ENCODE measurements around the gene RASL10A. TPM values are rescaled to one million over a fixed set of nuclear protein-coding genes. Genes with fewer than 3 reads are reported as not detected.
"Not testable (repeated sequence)": the region's sequence is repeated elsewhere in the genome, so short reads cannot be mapped to it uniquely, and the experiment has no call there.

RASL10A gene
- total RNA-seq = 0.45 and 0.64 TPM in 2 replicates

DNA sequence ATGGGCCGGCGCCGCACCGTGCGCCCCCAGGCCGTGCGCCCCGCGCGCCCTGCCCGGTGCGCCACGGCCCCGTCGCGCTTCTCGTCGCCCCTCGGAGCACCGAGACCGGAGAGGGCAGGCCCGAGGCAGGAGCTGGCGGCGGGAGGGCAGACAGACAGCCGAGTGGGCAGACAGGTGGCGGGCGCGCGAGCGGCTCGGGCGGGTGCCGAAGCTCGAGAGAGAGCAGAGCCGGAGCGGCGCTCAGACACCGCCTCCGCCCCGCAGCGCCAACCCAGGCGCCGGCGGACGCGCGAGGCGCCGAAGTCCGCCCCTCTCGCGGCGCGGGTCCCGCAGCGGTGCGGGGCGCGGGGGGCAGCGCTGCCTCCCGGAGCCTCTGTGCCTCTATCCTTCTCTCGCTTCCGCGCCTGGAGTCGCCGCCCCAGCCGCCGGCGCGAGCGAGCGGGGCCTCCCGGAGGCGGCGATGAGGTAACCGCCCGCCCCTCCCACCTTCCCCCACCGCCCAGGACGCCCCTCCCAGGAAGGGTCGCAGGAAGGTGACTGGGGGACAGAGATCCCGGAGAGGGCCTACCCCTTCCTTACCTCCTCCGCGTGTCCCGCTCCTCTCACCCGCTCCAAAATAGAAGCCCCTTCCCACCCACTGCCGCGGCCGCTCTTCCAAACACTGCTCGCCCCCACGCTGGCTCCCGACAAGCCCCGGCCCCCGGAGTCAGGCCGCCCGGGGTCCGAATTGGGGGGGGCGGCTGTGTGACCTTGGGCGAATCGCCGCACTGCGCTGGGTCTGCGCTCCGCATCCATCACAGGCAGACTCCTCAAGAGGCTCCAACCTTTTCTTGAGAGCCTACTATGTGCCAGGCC lies at the start of gene RASL10A:
Gene RASL10A (minus strand): TSS at position 412 of the 855 bp plus-strand sequence. CDS start 451 bp downstream, outside the sequence.
- intact Hi-C loops (cut with micrococcal nuclease) = no loop called here

DNA sequence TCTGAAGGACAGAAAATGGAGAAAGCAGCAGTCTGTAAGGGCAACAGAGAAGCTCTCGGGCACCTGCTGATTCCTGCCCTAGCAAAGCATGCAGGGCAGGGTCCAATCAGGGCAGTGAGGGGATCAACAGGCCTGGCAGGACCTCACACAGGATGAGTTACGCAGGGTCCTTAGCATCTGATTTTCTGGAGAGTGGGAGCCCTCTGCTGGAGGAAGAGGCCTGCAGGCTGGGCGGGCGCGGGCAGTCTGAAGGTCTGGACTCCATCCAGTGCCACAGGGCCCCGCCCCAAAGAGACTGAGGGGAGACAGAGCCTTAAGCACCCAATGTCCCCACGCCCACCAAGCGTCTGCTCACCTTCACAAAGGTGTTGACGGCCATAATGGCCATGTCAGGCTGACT lies 44.0 kb upstream of the RASL10A start:
- intact Hi-C loops (cut with micrococcal nuclease) = no loop called here

DNA sequence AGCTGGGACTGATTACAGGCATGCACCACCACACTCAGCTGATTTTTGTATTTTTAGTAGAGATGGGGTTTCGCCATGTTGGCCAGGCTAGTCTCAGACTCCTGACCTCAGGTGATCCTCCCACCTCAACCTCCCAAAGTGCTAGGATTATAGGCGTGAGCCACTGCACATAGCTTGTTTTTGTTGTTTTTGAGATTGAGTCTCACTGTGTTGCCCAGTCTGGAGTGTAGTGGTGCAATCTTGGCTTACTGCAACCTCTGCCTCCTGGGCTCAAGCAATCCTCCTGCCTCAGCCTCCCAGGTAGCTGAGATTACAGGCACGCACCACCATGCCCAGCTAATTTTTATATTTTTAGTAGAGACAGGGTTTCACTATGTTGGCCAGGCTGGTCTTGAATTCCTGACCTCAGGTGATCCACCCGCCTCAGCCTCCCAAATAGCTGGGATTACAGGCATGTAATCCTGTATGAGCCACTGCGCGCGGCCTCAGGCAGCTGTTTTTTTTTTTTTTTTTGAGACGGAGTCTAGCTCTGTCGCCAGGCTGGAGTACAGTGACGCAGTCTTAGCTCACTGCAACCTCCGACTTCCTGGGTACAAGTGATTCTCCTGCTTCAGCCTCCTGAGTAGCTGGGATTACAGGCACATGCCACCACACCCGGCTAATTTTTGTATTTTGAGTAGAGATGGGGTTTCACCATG lies 41.8 kb upstream of the RASL10A start:
- intact Hi-C loops (cut with micrococcal nuclease) = not testable (repeated sequence)

DNA sequence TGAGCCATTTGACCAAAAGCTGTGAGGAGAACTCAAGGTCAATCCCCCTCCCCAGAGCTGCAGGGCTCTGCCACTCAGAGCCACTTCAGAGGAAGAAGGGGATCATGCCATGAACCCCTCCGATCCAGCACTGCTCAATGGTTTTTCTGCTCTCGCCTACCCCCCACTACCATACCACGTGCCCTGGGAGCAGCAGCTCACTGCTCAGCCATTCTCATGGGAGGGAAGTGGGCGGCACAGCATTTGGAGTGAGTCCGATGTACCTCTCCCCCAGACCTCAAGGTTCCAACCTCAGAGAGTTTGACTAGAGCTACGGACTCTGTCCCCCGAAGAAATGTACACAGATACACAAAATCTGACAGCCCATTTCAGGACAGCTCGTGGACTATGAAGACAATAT lies 38.4 kb upstream of the RASL10A start:
- intact Hi-C loops (cut with micrococcal nuclease) = no loop called here

GRCh38 chr22:29353286-29353685 lies 37.8 kb upstream of the RASL10A start:
- intact Hi-C loops (cut with micrococcal nuclease) = no loop called here

GRCh38 chr22:29352778-29353177 lies 37.3 kb upstream of the RASL10A start:
- intact Hi-C loops (cut with micrococcal nuclease) = no loop called here

- intact Hi-C loops (cut with micrococcal nuclease) = no loop called here
These were observed 36.4 kb upstream of the RASL10A start for GRCh38 chr22:29351891-29352290.

DNA sequence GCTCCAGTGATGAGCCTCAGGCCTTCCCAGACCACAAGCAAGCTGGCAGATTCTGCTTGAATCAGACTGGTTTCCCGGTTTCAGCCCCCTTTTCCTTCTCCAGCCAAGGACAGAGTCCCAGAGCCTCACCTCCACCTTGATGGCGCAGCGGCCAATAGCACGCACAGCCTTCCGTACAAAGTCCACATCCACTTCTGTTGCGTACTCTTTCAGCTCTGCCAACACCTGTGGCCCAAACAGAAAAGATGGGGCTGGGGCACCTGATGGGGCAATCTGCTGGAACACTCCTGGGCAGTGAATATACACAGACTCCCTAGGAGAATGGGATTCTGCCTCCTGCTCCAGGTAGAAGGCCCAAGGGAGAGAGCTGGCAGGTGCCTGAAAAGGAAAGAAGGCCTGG lies 35.5 kb upstream of the RASL10A start:
- intact Hi-C loops (cut with micrococcal nuclease) = no loop called here

DNA sequence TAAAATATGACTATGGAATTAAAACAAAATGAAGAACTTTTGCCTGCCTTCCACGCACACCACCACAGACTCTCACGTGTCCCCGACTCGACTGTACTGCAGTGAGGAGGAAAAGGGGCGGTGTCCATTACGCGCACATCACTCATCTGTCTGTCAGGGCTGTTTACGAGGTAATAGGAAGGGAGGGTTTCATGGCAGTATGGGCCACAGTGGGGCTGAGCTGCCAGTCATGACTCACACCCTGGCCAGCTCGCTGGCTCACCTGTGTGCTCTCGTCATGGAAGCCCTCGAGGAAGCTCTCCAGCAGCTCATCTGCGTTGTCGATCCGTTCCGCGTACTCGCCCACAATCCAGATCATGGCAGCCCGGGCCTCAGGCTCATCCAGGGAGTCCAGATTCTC lies 33.5 kb upstream of the RASL10A start:
- intact Hi-C loops (cut with micrococcal nuclease) = no loop called here

DNA sequence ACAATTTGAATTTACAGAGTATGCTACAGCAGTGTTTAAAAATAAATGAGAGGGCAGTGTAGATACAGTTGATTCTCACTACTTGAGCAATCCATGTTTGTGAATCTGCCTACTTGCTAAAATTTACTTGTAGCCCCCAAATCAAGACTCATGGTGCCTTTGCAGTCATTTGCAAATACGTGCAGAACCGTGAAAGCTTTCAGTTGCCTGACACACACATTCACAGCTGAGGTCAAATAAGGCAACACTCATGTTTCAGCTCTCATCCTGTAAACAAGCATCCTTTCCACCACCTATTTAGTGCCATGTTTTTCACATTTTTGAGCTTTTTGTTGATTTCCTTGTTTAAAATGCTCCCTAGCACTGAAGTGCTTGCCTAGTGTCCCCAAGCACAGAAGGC lies 32.5 kb upstream of the RASL10A start:
- intact Hi-C loops (cut with micrococcal nuclease) = no loop called here

DNA sequence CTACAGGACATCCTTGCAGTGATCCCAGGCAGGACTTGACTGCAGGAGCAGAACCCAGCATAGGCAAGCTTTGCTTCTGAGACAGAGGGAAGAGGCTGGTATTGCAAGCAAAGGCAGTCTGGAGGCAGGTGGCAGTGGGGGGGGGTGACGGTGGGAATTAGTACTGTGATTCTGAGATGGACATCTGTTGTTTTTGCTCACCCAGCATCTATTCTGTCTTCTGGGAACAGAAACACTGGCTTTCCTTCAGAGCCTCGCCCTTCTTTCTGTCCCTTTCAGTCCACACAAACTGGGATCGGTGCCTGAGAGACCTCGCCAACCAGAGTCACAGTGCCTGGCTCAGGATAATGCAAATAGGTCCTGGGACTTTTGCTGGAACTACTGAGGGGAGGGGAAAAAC lies 31.2 kb upstream of the RASL10A start:
- intact Hi-C loops (cut with micrococcal nuclease) = no loop called here

DNA sequence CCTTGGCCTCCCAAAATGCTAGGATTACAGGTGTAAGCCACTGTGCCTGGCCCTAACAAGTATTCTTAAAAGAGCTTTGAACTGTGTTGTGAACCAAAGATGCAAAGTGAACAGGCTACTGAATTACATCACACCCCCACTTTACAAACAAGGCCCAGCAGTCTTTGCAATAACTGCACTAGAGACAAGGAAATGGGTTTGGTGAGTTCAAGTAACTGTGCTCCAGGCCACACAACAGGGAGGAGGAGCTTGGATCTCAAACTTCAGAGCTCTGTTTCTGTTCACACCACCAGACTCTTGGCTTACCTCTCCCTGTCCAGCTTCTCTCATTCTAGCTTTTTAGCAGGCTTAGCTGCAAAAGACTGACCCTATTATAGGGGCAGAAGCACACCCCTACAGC lies 30.4 kb upstream of the RASL10A start:
- intact Hi-C loops (cut with micrococcal nuclease) = no loop called here

- intact Hi-C loops (cut with micrococcal nuclease) = not testable (repeated sequence)
These were observed 29.4 kb upstream of the RASL10A start for GRCh38 chr22:29344889-29345288.

DNA sequence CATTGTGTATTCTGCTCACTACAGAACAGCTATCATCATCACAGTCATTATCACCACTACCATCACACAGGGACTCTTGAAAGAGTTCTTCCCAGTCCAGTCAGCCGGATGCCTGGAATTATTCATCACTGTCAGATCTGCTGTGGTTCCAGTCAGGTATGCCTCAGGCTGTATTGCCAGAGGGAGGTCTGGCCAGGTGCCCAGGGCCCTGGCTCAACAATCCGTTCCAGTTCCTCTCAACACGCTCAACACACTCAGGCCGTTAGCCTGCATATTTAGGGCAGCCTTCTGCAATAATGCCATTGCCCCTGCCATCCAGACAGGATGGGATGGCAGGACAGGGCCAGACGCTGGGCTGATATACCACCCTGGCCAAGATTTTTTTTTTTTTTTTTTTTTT lies 28.6 kb upstream of the RASL10A start:
- intact Hi-C loops (cut with micrococcal nuclease) = no loop called here

DNA sequence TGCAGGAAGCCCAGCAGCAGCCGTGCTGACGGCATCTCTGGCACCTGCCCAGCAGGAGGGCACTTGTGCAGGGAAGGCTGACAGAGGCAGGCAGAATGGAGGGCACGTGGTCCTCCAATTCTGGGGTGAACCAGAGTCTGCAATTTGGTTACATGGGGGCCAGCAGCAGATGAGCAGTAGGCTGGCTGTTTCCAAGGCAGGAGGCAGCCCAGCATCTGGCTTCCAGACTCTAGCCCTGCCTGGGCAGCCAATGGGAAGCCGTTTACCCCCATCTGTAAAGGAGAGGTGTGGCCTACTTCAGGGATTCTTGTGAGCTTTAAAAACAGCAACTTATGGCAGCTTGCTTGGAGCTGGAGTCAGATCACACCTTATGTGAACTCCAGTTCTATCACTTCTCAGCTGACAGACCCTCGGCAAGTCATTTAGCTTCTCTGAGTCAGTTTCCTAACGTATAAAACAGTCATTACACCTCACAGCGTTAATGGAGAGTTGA lies 27.9 kb upstream of the RASL10A start:
- intact Hi-C loops (cut with micrococcal nuclease) = no loop called here

DNA sequence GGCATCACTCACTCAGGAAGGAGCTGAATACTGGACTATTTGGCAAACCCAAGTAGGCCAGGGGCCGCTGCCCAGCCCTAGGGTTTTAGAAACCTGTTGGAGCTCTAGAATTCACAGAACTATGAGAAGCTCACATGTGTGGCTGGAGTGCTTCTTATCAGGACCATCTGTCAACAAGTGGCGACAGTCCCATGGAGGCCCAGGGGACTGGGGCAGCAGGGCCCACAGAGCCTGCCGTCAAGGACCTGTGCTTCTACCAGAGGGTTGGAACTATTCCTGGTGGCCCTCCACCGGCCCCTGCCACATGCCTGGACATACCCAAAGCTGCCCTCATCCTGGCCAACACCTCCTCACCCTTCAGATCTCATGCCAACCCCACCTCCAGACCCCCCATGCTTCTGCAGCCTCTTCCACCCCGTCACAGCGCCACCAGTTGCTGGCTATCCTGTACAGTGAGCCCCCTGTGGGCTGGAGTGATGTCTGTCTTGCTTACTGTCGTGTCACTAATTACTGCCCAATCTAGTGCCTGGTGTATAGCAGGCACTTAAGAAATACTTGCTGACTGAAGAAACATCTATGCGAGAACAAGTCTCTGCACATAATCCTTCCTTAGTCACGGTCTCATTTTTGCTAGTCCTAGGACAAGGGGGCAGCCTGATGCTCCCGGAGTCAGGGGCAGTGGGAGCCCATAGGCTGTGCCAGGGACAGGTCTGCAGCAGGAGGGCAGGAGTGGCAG lies 27.2 kb upstream of the RASL10A start:
- intact Hi-C loops (cut with micrococcal nuclease) = no loop called here

DNA sequence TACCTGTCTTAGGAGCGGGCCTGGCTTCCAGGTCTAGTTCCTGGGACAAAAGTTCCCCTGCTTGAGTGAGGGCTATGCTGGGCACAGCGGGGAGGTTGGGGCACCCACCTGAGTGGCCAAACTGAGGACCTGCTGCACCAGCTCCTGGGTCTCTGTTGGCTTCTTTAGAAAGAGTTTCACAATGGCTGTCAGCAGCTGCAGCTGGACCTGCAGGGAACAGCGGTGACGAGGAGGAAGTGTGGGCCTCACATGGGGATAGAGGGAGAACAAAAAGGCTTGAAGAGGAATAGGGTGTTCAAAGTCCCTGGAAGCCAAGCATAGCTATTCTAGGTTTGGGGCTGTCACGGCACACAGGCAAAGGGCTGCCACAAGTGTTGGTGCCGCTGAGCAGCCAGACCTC lies 26.7 kb upstream of the RASL10A start:
- intact Hi-C loops (cut with micrococcal nuclease) = no loop called here

DNA sequence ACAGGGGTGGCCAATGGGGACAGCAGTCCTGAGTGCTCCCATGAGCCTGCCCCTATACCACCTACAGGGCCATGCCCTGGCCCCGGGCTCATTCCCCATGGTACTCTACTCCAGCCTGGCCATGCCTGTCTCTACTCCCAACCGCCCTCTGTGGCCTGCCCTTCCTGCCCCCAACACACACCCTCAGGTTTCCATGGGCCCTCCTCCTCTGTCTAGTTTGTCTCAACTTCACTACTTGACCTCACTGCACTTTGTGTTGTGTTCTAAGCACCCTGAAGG lies 26.3 kb upstream of the RASL10A start:
- intact Hi-C loops (cut with micrococcal nuclease) = no loop called here

DNA sequence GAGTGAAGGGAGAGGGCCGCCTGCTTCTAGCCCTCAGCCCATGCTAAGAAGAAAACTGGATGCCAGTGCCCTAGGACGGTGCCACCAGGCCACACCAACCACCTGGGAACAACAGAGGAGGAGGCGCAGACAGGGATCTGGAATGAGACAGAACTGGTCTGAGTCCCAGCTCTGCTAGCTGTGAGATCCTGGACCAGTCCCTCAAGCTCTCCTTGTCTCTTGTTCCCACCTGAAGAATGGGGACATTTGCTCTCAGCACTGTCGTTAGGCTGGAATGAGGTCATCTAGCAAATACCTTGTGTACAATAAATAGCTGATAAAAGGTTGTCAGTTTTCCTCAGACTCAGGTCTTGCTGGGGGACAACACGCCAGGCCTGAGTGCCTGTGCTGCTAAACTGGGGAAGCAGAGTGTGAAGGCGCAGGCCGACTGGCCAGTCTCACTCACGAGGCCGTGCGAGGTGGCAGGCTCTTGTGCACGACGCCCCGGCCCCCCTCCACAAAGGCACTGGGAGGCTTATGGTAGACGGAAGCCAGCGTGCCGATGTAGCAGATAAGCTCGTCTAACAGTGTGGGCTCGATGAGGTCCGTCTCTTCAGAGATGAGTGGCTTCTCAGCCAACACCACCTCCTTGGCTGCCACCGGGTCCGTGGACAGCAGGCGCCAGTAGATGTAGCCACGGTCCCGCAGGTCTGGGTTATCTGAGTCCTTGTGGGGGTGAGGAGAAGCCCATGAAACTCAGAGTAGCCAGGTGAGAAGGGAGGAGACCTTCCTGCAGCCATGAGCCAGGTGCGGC lies 25.8 kb upstream of the RASL10A start:
- intact Hi-C loops (cut with micrococcal nuclease) = no loop called here

GRCh38 chr22:29340566-29340965 lies 25.1 kb upstream of the RASL10A start:
- intact Hi-C loops (cut with micrococcal nuclease) = no loop called here
